Measurements from ENCODE around the gene LBP.
A peak's percentile ranks its signal among the peaks of the same experiment; 100 is the strongest.
"Not testable (repeated sequence)": the region's sequence is repeated elsewhere in the genome, so short reads cannot be mapped to it uniquely, and the experiment has no call there.

LBP gene

GRCh38 chr20:38321959-38322598 lies 24.2 kb upstream of the LBP start:
- DNase-seq: peak; percentile 68 to 86

GRCh38 chr20:38324159-38324558 lies 22.1 kb upstream of the LBP start:
- DNase-seq: no peak

- no peak for DNase-seq
These were observed 21.1 kb upstream of the LBP start for GRCh38 chr20:38325167-38325566.

DNA sequence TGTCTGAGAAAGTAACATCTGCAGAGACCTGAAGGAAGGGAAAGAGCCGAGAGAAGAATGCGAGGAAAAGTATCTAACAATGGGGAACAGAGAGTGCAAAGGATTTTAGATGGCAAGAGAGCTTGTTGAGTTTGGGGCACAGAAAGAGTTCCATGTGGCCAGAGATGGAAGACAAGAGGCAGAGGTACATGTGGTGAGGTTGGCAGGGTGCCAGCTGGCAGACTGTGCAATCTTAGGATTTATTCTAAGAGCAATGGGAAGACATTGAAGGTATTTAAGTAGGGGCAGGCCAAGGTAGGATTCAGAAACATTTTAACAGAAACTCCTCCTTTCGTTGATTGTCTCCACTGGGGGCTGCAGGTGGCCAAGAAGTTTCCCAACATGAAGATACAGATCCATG lies 20.4 kb upstream of the LBP start:
- peak; percentile 29 to 65 for DNase-seq

DNA sequence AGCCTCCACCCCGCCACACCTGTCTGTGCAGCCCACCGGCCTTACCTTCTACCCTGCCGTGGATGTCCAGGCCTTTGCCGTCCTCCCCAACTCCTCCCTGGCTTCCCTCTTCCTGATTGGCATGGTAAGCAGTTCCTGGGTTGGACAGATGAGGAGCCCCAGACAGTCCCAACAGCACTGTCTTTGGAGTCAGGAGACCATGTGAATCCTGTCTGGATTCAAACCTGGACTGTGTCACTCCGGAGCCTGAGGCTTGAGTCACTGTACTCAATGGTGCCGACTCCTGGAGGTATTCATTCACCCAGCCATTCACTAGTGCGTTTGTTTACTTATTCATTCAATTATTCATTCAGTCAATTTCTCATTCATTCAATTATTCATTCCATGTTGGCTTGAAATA lies 20.0 kb upstream of the LBP start:
- DNase-seq: no peak

DNA sequence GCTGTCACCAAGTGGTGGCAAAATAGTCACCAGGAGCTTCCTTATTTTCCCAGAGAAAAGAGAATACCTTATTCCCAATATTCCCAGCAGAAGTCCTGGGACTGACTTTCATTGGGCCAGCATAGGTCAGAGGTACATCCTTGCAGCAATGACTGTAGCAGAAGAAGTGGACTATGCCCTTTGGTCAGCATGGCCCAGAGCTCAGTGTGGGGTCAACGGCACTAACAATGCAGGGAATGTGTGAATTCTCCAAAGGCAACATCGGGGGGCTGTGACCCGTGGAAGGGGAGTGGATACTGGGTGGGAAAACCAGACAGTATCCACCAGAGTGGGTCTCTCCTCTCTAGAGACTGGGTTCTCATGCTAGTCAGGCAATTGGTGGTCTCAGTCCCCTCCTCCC lies 15.6 kb upstream of the LBP start:
- no peak for DNase-seq

DNA sequence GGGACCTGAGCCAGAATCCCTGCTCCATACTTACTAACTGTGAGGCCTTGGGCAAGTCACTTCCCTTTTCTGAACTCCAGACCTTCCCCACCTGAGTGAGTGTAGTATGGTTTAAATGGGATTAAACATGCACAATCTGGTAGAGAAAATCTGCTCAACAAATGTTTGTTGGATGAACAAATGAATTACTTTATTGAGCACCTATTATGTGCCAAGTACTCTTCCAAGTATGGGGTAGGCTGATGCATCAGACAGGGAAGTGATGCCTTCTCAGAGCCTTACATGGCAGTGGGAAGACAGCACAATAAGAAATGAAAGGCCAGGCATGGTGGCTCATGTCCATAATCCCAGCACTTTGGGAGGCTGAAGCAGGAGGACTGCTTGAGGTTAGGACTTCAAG lies 15.0 kb upstream of the LBP start:
- DNase-seq: no peak

DNA sequence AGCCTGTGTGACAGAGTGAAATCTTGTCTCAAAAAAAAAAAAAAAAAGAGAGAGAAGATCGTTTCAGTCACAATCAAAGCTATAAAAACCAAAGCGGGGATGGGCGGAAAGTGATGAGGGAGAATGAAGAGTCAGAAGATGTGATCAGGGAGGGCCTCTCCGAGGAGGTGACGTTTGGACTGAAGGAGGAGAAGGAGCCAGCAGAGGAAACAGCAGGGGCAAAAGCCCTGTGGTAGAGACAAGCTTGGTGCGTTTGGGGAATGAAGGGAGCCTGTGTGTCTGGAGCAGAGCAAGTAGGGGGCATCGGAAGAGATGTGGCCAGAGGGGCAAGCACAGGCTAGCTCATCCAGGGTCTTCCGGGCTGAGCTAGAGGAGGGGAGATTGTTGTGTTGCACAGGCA lies 14.5 kb upstream of the LBP start:
- no peak for DNase-seq

DNA sequence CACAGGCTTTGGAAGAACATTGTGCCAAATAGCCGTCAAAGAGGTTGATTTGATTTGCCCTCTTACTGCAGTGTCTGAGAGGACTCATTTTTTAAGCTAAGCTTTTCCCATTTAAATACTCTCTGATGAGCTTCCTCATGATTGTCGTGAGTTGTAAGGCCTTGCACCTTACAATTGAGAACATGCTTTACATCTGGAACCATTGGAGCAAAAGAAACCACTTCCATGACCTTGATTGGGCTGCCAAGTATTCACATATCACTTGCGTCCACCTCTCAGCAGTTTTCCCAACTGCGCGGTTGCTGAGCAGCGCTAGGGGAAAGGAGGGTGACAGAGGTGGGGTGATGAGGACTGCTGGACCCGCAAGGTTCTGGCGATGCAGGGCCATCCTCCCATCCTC lies 12.3 kb upstream of the LBP start:
- DNase-seq: no peak

GRCh38 chr20:38336726-38337125 lies 9.6 kb upstream of the LBP start:
- DNase-seq: no peak

GRCh38 chr20:38337561-38338140 lies 8.6 kb upstream of the LBP start:
- DNase-seq: peak; percentile 61 to 85

DNA sequence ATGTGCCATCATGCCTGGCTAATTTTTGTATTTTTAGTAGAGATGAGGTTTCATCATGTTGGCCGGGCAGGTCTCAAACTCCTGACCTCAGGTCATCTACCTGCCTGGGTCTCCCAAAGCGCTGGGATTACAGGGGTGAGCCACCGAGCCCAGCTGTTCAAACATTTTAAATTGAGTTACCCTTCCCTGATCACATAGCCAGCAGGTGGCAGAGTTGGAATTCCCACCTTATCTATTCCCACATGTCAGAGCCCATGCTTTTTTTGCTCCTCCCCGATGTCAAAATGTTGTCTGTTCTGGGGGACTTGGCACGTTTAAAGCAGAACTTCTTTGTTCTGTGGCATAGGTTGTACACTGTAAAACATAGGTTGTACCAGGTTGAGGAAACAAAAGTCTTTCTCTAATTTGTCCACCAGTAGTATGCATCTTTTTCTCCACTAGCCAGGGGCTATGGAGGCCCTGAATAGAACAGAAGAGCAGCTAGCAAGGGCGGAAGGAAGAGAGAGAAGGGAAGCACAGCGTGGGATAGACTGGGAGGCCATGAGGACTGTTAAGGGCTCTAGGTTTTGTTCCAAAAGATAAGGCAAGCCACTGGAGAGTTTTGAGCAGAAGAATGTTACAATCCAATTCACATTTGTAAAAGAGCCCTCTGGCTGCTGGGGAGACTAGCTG lies 7.3 kb upstream of the LBP start:
- peak; percentile 64 to 78 for DNase-seq

DNA sequence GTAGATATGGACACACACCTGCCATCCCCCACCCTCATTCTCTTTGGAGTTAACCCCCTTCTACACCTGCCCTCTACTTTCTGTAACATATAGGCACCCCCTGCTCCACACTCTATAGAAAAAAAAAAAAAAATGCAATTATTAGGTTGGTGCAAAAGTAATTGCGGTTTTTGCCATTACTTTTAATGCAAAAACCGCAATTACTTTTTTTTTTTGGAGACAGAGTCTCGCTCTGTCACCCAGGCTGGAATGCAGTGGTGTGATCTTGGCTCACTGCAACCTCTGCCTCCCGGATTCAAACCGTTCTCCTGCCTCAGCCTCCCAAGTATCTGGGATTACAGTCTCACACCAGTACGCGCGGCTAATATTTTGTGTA lies 6.8 kb upstream of the LBP start:
- not testable (repeated sequence) for DNase-seq

GRCh38 chr20:38339997-38340396 lies 6.3 kb upstream of the LBP start:
- no peak for DNase-seq

DNA sequence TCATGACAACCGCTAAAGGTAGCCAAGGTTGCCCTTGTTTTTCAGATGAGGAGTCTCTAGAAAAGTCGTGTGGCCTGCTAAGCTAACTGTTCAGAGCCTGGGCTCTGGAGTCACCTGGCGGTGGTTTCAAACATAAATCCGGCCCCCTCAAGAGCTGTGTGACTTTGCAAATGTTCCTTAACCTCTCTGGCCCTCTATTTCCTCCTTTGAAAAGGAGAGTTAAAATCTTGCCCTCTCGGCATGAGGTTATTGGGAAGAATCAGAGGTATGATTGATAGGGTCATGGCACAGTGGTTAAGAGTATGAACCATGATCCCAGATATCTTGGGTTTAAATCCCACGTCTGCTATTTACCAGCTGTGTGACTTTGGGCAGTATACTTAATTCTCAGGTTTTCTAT lies 5.6 kb upstream of the LBP start:
- no peak for DNase-seq

- DNase-seq: no peak
These were observed 4.1 kb upstream of the LBP start for GRCh38 chr20:38342216-38342615.

GRCh38 chr20:38342713-38343310 lies 3.5 kb upstream of the LBP start:
- no peak for DNase-seq

DNA sequence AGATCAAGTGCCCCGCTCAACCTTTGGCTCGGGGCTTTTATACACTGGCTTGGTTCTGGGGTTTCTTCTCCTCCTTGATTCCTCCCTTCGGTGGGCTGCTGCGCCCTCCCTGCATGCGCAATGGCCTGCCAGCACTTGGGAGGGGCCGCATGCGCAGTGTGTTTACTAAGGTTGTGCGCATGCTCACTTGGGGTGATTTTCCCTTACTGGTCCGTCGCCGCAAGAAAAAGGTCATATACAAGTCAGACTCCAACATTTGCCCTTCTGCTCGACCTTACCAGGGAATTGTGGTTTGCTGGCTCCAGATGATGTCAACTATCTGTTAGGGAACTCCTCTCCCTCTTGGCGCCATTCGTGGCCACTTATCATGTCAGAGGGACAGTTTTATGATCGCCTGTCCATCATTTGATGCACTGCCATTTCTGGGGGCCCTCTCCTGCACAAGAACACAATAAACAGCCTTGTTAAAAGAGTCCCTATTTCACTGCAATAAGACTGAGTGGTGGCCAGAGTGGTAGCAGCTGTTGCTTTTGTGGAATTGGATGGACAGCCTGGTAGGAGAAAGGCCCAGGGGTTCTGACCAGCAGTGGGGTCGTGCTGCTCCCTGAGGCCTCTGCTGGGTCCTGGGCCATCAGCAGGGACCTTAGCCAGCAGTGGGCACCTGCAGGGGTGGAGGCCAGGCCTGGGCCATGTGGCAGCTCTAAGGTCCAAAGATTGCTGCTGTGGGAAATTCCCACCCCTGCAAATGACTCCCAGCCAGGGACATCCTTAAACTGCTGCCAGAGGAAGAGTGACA lies 2.8 kb upstream of the LBP start:
- no peak for DNase-seq

DNA sequence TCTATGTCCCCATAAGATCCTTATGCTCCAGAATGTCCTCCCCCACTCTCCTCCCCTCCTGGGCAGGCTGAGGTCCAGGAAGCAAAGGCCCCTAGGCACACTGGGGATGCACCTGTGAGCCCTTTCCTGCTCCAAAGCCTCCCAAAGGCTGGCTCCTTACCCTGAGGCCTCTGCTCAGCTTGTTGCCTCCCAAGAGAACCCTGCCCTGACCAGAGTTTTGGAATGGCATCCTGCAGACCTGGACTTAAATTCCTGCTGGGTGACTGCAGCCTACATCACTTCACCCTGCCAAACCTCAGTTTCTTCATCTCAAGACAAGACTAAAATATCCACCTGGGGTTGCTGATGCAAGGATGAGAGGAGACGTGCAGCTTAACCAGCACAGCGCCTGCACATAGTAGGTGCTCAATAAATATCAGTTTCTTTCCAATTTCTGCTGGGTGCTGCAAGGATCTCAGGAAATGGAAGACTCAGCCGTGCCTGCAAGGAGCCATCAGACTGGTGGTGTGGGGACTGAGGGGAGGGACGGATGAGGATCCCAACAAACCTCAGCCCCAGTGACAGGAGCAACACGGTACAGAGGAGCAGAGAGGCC lies 2.1 kb upstream of the LBP start:
- no peak for DNase-seq

DNA sequence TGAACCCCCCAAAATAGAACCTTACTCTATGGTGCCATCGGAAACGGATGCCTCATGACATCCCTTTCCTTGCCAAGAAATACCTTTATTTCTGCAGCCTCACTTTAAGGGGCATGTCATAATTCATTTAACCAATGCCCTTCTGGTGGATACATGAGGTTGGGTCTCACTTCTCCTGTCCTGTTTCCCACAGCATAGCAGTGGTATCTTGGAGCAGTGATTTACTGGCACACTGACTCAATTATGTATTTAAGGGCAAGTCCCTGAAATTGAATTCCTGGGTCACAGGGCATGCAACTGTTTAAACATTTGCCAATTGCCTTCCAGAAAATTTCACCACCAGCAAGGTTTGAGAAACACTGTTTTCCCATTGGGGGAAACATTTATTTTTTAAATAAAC lies 639 bp upstream of the LBP start:
- DNase-seq: no peak

DNA sequence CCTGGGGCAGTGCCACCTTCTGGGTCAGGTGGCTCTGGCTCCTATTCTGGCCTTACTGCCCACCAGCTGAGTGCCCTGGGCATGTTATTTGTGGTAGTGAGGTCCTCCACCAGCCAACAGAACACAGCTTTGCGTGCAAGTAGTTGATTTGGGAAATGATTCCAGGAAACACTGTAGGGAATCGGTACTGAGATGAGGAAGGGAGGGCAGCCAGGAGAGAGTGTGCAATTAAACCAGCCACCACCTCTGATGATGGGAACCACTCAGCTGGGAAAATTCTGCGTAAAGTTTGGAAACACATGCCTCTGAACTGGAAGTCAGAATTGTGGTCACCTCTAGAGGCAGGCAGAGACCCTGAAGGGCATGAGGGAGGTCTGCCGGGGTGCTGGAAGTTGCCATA lies 459 bp downstream of the LBP start:
- no peak for DNase-seq

DNA sequence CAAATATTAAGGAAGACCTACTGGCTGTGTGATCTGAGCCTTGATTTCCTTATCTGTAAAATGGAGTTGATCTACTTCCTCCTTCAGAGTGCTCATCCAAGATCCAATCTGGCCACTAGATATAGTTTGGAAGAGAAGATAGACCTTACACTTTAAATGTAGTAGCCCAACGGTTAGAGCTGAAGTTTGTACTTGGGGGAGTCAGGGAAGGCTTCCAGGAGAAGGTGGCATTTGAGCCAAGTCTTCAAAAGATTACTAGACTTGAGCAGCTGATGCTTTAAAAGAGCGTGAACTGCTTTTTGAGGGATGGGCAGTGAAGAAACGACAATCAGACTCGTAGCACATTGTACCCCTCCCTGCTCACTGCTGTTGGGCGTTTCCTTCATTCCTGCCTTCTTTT lies 3.6 kb downstream of the LBP start:
- no peak for DNase-seq
